ENCODE measurements around the gene COPA.

DNA sequence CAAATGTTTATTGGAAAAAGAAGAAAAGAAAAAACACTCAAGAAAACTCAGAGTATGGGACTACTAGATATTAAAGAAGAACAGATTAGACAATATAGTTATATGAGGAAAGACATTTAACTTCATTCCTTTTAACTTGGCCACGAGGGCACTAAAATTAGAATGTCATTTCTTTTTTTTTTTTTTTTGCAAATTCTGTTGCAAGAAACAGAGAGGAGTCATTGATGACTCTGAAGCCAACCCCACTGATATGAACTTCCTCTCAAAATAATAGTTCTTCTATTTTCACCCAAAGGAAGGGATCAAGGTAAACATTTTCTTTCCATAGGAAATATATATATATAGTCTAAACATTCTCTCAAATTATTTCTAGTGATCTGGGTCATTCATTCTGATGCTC lies 33.5 kb downstream of the COPA start:
- no peak for TF ChIP-seq CTCF (IDR thresholded peaks at IDR 0.05)
- no peak for TF ChIP-seq POLR2A (IDR thresholded peaks at IDR 0.05)
